ENCODE measurements around the gene ST7L. TPM values are rescaled to one million over a fixed set of nuclear protein-coding genes. Genes with fewer than 3 reads are reported as not detected.

Gene ST7L
- total RNA-seq, 2 experiments from 2014 or later = 25.5 to 29.8 TPM

DNA sequence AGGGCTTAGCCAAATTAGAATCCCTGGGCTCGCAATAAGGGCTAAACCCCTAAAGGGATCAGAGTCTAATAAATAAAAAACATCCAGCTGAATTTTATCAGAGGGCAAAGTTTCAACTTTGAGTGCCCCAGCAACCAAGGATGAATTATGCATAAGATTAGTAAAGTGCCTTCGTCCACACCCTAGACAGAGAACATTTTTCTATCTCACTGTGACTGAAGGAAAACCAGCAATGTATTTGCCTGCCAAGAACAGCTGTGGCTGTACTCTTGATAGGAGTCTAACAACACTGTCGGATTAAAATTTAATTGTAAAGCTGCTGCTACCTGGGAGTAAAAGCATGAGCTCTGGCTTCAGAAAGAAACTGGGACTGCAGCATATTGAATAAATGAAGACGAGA, 86.9 kb downstream of the ST7L start:
- intact Hi-C loops (cut with DNase I, micrococcal nuclease) = no loop called here
- Histone ChIP-seq H3K4me3 (ENCODE audit: low read length) (no peak overlapping the region), H3K9me3 (ENCODE audit: control insufficient read depth in 1 of 2, insufficient read depth in 1 of 2, low read length in 2 of 2) (no peaks in the 10 kb centered on the region), H3K27ac (ENCODE audit: low read depth in 1 of 2, low read length in 2 of 2) (no peak overlapping the region), H3K36me3 (ENCODE audit: insufficient read depth, low read length) (peaks cover 3% of the 10 kb centered on the region), H3K27me3 (ENCODE audit: control insufficient read depth in 1 of 2, insufficient read depth in 2 of 2, low read length in 2 of 2) (no peaks in the 10 kb centered on the region), H3K4me1 (ENCODE audit: insufficient read depth, low read length) (no peaks in the 10 kb centered on the region)
- TF ChIP-seq, protein P1, sequence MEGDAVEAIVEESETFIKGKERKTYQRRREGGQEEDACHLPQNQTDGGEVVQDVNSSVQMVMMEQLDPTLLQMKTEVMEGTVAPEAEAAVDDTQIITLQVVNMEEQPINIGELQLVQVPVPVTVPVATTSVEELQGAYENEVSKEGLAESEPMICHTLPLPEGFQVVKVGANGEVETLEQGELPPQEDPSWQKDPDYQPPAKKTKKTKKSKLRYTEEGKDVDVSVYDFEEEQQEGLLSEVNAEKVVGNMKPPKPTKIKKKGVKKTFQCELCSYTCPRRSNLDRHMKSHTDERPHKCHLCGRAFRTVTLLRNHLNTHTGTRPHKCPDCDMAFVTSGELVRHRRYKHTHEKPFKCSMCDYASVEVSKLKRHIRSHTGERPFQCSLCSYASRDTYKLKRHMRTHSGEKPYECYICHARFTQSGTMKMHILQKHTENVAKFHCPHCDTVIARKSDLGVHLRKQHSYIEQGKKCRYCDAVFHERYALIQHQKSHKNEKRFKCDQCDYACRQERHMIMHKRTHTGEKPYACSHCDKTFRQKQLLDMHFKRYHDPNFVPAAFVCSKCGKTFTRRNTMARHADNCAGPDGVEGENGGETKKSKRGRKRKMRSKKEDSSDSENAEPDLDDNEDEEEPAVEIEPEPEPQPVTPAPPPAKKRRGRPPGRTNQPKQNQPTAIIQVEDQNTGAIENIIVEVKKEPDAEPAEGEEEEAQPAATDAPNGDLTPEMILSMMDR (IDR thresholded peaks at IDR 0.05) = no peak
- ChIA-PET POLR2A (interaction anchor here (1.5 kb wide), 1 partner anchor 12 kb away, joined by 3 read pairs; no protein-coding TSS in a partner anchor), CTCF (no interaction called here)
- H3K4me3 Mint-ChIP-seq = no peak overlapping the region
- no peak for DNase-seq
- no peaks in the 10 kb centered on the region for H3K9me3 Mint-ChIP-seq
- ATAC-seq (ENCODE audit: poor library complexity) = no peak
- H3K27me3 Mint-ChIP-seq = no peaks in the 10 kb centered on the region
- no peaks in the 10 kb centered on the region for H3K4me1 Mint-ChIP-seq (ENCODE audit: low read depth)
- H3K36me3 Mint-ChIP-seq (ENCODE audit: low read depth) = peaks cover 10% of the 10 kb centered on the region
- no peak overlapping the region for H3K27ac Mint-ChIP-seq

DNA sequence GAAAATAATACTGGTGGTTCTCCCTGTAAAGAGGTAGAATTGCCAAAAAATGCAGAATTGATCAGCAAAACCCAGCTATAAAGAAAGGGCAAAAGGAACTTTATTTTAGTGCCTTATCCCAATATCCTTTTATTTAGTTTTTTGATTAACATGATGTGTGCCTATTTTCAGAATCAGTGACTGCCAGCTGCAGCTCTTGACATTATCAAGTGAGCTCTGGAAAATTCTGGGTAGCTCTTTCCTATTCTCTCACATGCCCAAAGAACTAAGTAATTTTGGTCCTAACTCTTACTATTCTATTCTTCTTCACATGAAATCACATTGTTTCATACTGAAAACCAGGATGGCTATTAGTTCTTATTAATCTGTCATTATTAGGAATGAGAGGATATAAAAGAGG, 88.1 kb downstream of the ST7L start:
- no peaks in the 10 kb centered on the region for H3K9me3 ChIP-seq (ENCODE audit: control insufficient read depth in 1 of 2, insufficient read depth in 1 of 2, low read length in 2 of 2)
- no peak for ATAC-seq (ENCODE audit: poor library complexity)
- no peak for DNase-seq
- H3K4me1 ChIP-seq (ENCODE audit: insufficient read depth, low read length) = no peaks in the 10 kb centered on the region
- H3K27ac Mint-ChIP-seq = no peak overlapping the region
- intact Hi-C loops (cut with DNase I, micrococcal nuclease) = no loop called here
- H3K4me3 ChIP-seq (ENCODE audit: low read length) = no peak overlapping the region
- no peaks in the 10 kb centered on the region for H3K4me1 Mint-ChIP-seq (ENCODE audit: low read depth)
- no peaks in the 10 kb centered on the region for H3K27me3 ChIP-seq (ENCODE audit: control insufficient read depth in 1 of 2, insufficient read depth in 2 of 2, low read length in 2 of 2)
- H3K9me3 Mint-ChIP-seq = no peaks in the 10 kb centered on the region
- ChIA-PET CTCF (no interaction called here), POLR2A (interaction anchor here (0.6 to 1.5 kb wide), 2 partner anchors 13 to 483 kb away, joined by 3 read pairs; no protein-coding TSS in a partner anchor)
- peaks cover 10% of the 10 kb centered on the region for H3K36me3 Mint-ChIP-seq (ENCODE audit: low read depth)
- no peak overlapping the region for H3K27ac ChIP-seq (ENCODE audit: low read depth in 1 of 2, low read length in 2 of 2)
- TF ChIP-seq, protein P1 (IDR thresholded peaks at IDR 0.05) = no peak
- H3K36me3 ChIP-seq (ENCODE audit: insufficient read depth, low read length) = peaks cover 3% of the 10 kb centered on the region
- H3K4me3 Mint-ChIP-seq = no peak overlapping the region
- no peaks in the 10 kb centered on the region for H3K27me3 Mint-ChIP-seq

DNA sequence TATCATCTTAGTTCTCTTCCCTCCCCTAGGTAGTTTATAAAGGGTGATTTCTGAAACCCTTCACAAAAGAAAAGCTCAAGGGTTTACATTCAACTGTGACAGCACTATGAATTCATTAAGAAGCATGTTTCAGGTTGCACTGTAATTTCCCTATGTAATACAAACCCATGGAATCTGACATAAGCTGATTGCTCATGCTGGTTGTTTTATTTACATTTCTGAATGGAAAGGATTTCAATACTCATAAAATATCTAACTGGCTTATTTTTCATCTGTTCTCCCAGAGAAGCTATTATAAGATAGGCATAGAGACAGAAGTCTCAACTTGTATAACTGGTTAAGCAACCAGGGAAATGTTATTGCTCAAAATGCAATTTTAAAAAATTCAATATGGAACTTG, 89.6 kb downstream of the ST7L start:
- DNase-seq = no peak
- Mint-ChIP-seq H3K4me1 (ENCODE audit: low read depth) (no peaks in the 10 kb centered on the region), H3K4me3 (no peak overlapping the region), H3K27ac (no peak overlapping the region), H3K9me3 (no peaks in the 10 kb centered on the region), H3K27me3 (no peaks in the 10 kb centered on the region), H3K36me3 (ENCODE audit: low read depth) (peaks cover 14% of the 10 kb centered on the region)
- Histone ChIP-seq H3K36me3 (ENCODE audit: insufficient read depth, low read length) (peaks cover 3% of the 10 kb centered on the region), H3K4me1 (ENCODE audit: insufficient read depth, low read length) (no peaks in the 10 kb centered on the region), H3K9me3 (ENCODE audit: control insufficient read depth in 1 of 2, insufficient read depth in 1 of 2, low read length in 2 of 2) (no peaks in the 10 kb centered on the region), H3K27me3 (ENCODE audit: control insufficient read depth in 1 of 2, insufficient read depth in 2 of 2, low read length in 2 of 2) (no peaks in the 10 kb centered on the region), H3K4me3 (ENCODE audit: low read length) (no peak overlapping the region), H3K27ac (ENCODE audit: low read depth in 1 of 2, low read length in 2 of 2) (no peak overlapping the region)
- no peak for ATAC-seq (ENCODE audit: poor library complexity)
- intact Hi-C loops (cut with DNase I, micrococcal nuclease) = no loop called here
- ChIA-PET POLR2A (no interaction called here), CTCF (interaction anchor here (0.9 kb wide), 1 partner anchor 62 kb away, joined by 3 read pairs; no protein-coding TSS in a partner anchor)
- TF ChIP-seq, protein P1 (IDR thresholded peaks at IDR 0.05) = no peak

Measured in CD4-positive, alpha-beta T cell (primary cell).